ENCODE data around the gene CACNA1D.

- TF ChIP-seq GATA2 (IDR thresholded peaks at IDR 0.05; ENCODE audit: low read depth, low read length) = no peak
- TF ChIP-seq GATA3 (IDR thresholded peaks at IDR 0.05; ENCODE audit: low read depth, low read length) = no peak
These were observed 98.5 kb downstream of the CACNA1D start for GRCh38 chr3:53592862-53593261.

Data from SH-SY5Y (cell line).